ENCODE results near the gene ME1.

ME1 gene

GRCh38 chr6:83429857-83430610 is 817 bp downstream of the ME1 start:
- Histone ChIP-seq H2BK12ac (ENCODE audit: low read length) (no peak overlapping the region), H4K8ac (ENCODE audit: low read depth, low read length) (no peak overlapping the region), H3K4ac (ENCODE audit: low read length) (no peak overlapping the region), H3K27ac (replicated peaks; ENCODE audit: low read length) (no peak overlapping the region), H4K91ac (ENCODE audit: low read depth, low read length, poor library complexity) (no peak overlapping the region), H2BK120ac (ENCODE audit: low read depth, low read length) (no peak overlapping the region), H3K14ac (ENCODE audit: low read length) (no peak overlapping the region), H3K18ac (ENCODE audit: low read length) (no peak overlapping the region), H3K9ac (ENCODE audit: low read depth, low read length, poor library complexity) (peak overlapping the region; percentile 92), H3K79me1 (ENCODE audit: low read depth, low read length) (no peaks in the 10 kb centered on the region), H3K27me3 (ENCODE audit: control insufficient read depth in 3 of 3, insufficient read depth in 3 of 3, low read depth in 1 of 3, low read length in 3 of 3) (peaks cover 0 to 10% (median 0%) of the 10 kb centered on the region in 3 experiments), H2AFZ (ENCODE audit: low read length) (peak overlapping the region; percentile 65), H3K23ac (ENCODE audit: low read depth, low read length, poor library complexity) (no peak overlapping the region), H3K4me2 (ENCODE audit: insufficient read depth, low read length, poor library complexity, severe bottlenecking) (peak overlapping the region; percentile 96), H2BK5ac (ENCODE audit: low read length) (peak overlapping the region; percentile 98), H3K4me1 (ENCODE audit: control insufficient read depth in 2 of 2, insufficient read depth in 1 of 2, low read depth in 1 of 2, low read length in 2 of 2) (peaks cover 0 to 8% of the 10 kb centered on the region in 2 donors), H3K4me3 (ENCODE audit: low read length in 2 of 2) (peak overlapping the region in 1 of 2 donors; percentile 77), H2BK15ac (ENCODE audit: low read length) (peak overlapping the region; percentile 92), H3K9me3 (replicated peaks in 1 of 2; ENCODE audit: control insufficient read depth in 2 of 2, insufficient read depth in 1 of 2, low read depth in 1 of 2, low read length in 2 of 2) (peaks cover 0 to 1% of the 10 kb centered on the region in 2 donors), H2AK5ac (ENCODE audit: low read depth, low read length) (no peak overlapping the region), H3K36me3 (replicated peaks in 1 of 2; ENCODE audit: control insufficient read depth in 2 of 2, insufficient read depth in 2 of 2, low read length in 2 of 2) (no peaks in the 10 kb centered on the region)
- no CpG with 5 or more reads among the region's 13 CpGs for WGBS, 2 donors (ENCODE audit: extremely low coverage in 2 of 2, insufficient read length in 2 of 2, insufficient replicate concordance in 1 of 2)
- DNase-seq (ENCODE audit: low spot score) = peak; percentile 35

GRCh38 chr6:83429269-83429668 is 1.6 kb downstream of the ME1 start:
- Histone ChIP-seq H3K4ac (ENCODE audit: low read length) (no peak overlapping the region), H3K4me1 (ENCODE audit: control insufficient read depth in 2 of 2, insufficient read depth in 1 of 2, low read depth in 1 of 2, low read length in 2 of 2) (peaks cover 0 to 8% of the 10 kb centered on the region in 2 donors), H3K18ac (ENCODE audit: low read length) (no peak overlapping the region), H3K4me2 (ENCODE audit: insufficient read depth, low read length, poor library complexity, severe bottlenecking) (no peak overlapping the region), H2AFZ (ENCODE audit: low read length) (no peak overlapping the region), H2AK5ac (ENCODE audit: low read depth, low read length) (no peak overlapping the region), H3K14ac (ENCODE audit: low read length) (no peak overlapping the region), H3K27ac (replicated peaks; ENCODE audit: low read length) (no peak overlapping the region), H3K79me1 (ENCODE audit: low read depth, low read length) (no peaks in the 10 kb centered on the region), H2BK12ac (ENCODE audit: low read length) (no peak overlapping the region), H4K91ac (ENCODE audit: low read depth, low read length, poor library complexity) (no peak overlapping the region), H4K8ac (ENCODE audit: low read depth, low read length) (no peak overlapping the region), H3K9me3 (replicated peaks in 1 of 2; ENCODE audit: control insufficient read depth in 2 of 2, insufficient read depth in 1 of 2, low read depth in 1 of 2, low read length in 2 of 2) (peaks cover 0 to 2% of the 10 kb centered on the region in 2 donors), H3K27me3 (ENCODE audit: control insufficient read depth in 3 of 3, insufficient read depth in 3 of 3, low read depth in 1 of 3, low read length in 3 of 3) (peaks cover 0 to 10% (median 0%) of the 10 kb centered on the region in 3 experiments), H3K23ac (ENCODE audit: low read depth, low read length, poor library complexity) (no peak overlapping the region), H2BK5ac (ENCODE audit: low read length) (no peak overlapping the region), H3K36me3 (replicated peaks in 1 of 2; ENCODE audit: control insufficient read depth in 2 of 2, insufficient read depth in 2 of 2, low read length in 2 of 2) (no peaks in the 10 kb centered on the region), H3K9ac (ENCODE audit: low read depth, low read length, poor library complexity) (no peak overlapping the region), H3K4me3 (ENCODE audit: low read length in 2 of 2) (no peak overlapping the region), H2BK120ac (ENCODE audit: low read depth, low read length) (no peak overlapping the region), H2BK15ac (ENCODE audit: low read length) (no peak overlapping the region)
- WGBS, 2 donors (ENCODE audit: extremely low coverage in 2 of 2, insufficient read length in 2 of 2, insufficient replicate concordance in 1 of 2) = no CpG with 5 or more reads among the region's 1 CpG
- DNase-seq (ENCODE audit: low spot score) = no peak

GRCh38 chr6:83424392-83425018 is 6.3 kb downstream of the ME1 start:
- H2BK15ac ChIP-seq (ENCODE audit: low read length) = no peak overlapping the region
- no peak overlapping the region for H3K4ac ChIP-seq (ENCODE audit: low read length)
- DNase-seq (ENCODE audit: low spot score) = no peak
- H3K27ac ChIP-seq (replicated peaks; ENCODE audit: low read length) = no peak overlapping the region
- no peaks in the 10 kb centered on the region for H3K27me3 ChIP-seq (ENCODE audit: control insufficient read depth in 3 of 3, insufficient read depth in 3 of 3, low read depth in 1 of 3, low read length in 3 of 3)
- no peaks in the 10 kb centered on the region for H3K36me3 ChIP-seq (replicated peaks in 1 of 2; ENCODE audit: control insufficient read depth in 2 of 2, insufficient read depth in 2 of 2, low read length in 2 of 2)
- no peak overlapping the region for H2AK5ac ChIP-seq (ENCODE audit: low read depth, low read length)
- no peak overlapping the region for H4K8ac ChIP-seq (ENCODE audit: low read depth, low read length)
- peaks cover 0 to 2% of the 10 kb centered on the region in 2 donors for H3K9me3 ChIP-seq (replicated peaks in 1 of 2; ENCODE audit: control insufficient read depth in 2 of 2, insufficient read depth in 1 of 2, low read depth in 1 of 2, low read length in 2 of 2)
- no peak overlapping the region for H3K4me2 ChIP-seq (ENCODE audit: insufficient read depth, low read length, poor library complexity, severe bottlenecking)
- no peaks in the 10 kb centered on the region for H3K79me1 ChIP-seq (ENCODE audit: low read depth, low read length)
- no peak overlapping the region for H2BK5ac ChIP-seq (ENCODE audit: low read length)
- H3K14ac ChIP-seq (ENCODE audit: low read length) = no peak overlapping the region
- no peak overlapping the region for H2BK12ac ChIP-seq (ENCODE audit: low read length)
- no peak overlapping the region for H3K9ac ChIP-seq (ENCODE audit: low read depth, low read length, poor library complexity)
- WGBS, 2 donors (ENCODE audit: extremely low coverage in 2 of 2, insufficient read length in 2 of 2, insufficient replicate concordance in 1 of 2) = no CpG with 5 or more reads among the region's 1 CpG
- H2AFZ ChIP-seq (ENCODE audit: low read length) = no peak overlapping the region
- H3K18ac ChIP-seq (ENCODE audit: low read length) = no peak overlapping the region
- H3K4me1 ChIP-seq (ENCODE audit: control insufficient read depth in 2 of 2, insufficient read depth in 1 of 2, low read depth in 1 of 2, low read length in 2 of 2) = no peaks in the 10 kb centered on the region
- H2BK120ac ChIP-seq (ENCODE audit: low read depth, low read length) = no peak overlapping the region
- H3K23ac ChIP-seq (ENCODE audit: low read depth, low read length, poor library complexity) = no peak overlapping the region
- no peak overlapping the region for H3K4me3 ChIP-seq (ENCODE audit: low read length in 2 of 2)
- H4K91ac ChIP-seq (ENCODE audit: low read depth, low read length, poor library complexity) = no peak overlapping the region

- no CpG with 5 or more reads among the region's 3 CpGs for WGBS, 2 donors (ENCODE audit: extremely low coverage in 2 of 2, insufficient read length in 2 of 2, insufficient replicate concordance in 1 of 2)
- H3K4me1 ChIP-seq (ENCODE audit: control insufficient read depth in 2 of 2, insufficient read depth in 1 of 2, low read depth in 1 of 2, low read length in 2 of 2) = no peaks in the 10 kb centered on the region
- no peak overlapping the region for H2BK120ac ChIP-seq (ENCODE audit: low read depth, low read length)
- H3K9ac ChIP-seq (ENCODE audit: low read depth, low read length, poor library complexity) = no peak overlapping the region
- no peak overlapping the region for H3K23ac ChIP-seq (ENCODE audit: low read depth, low read length, poor library complexity)
- H3K27ac ChIP-seq (replicated peaks; ENCODE audit: low read length) = no peak overlapping the region
- no peak overlapping the region for H3K14ac ChIP-seq (ENCODE audit: low read length)
- no peak overlapping the region for H3K18ac ChIP-seq (ENCODE audit: low read length)
- peak; percentile 9 for DNase-seq (ENCODE audit: low spot score)
- no peak overlapping the region for H4K91ac ChIP-seq (ENCODE audit: low read depth, low read length, poor library complexity)
- H2BK5ac ChIP-seq (ENCODE audit: low read length) = no peak overlapping the region
- H3K79me1 ChIP-seq (ENCODE audit: low read depth, low read length) = no peaks in the 10 kb centered on the region
- no peak overlapping the region for H2BK12ac ChIP-seq (ENCODE audit: low read length)
- H3K9me3 ChIP-seq (replicated peaks in 1 of 2; ENCODE audit: control insufficient read depth in 2 of 2, insufficient read depth in 1 of 2, low read depth in 1 of 2, low read length in 2 of 2) = no peaks in the 10 kb centered on the region
- H3K4me2 ChIP-seq (ENCODE audit: insufficient read depth, low read length, poor library complexity, severe bottlenecking) = no peak overlapping the region
- H3K4me3 ChIP-seq (ENCODE audit: low read length in 2 of 2) = no peak overlapping the region
- no peak overlapping the region for H2AFZ ChIP-seq (ENCODE audit: low read length)
- no peaks in the 10 kb centered on the region for H3K36me3 ChIP-seq (replicated peaks in 1 of 2; ENCODE audit: control insufficient read depth in 2 of 2, insufficient read depth in 2 of 2, low read length in 2 of 2)
- H4K8ac ChIP-seq (ENCODE audit: low read depth, low read length) = no peak overlapping the region
- no peak overlapping the region for H2AK5ac ChIP-seq (ENCODE audit: low read depth, low read length)
- no peak overlapping the region for H3K4ac ChIP-seq (ENCODE audit: low read length)
- no peaks in the 10 kb centered on the region for H3K27me3 ChIP-seq (ENCODE audit: control insufficient read depth in 3 of 3, insufficient read depth in 3 of 3, low read depth in 1 of 3, low read length in 3 of 3)
- H2BK15ac ChIP-seq (ENCODE audit: low read length) = no peak overlapping the region
Measured at GRCh38 chr6:83417880-83418663, 12.8 kb downstream of the ME1 start.

Measured in neuronal stem cell (in vitro differentiated cells).